NCI-H2107 (cell line): Measurements from ENCODE around the gene NAIF1.
"Not testable (repeated sequence)": the region's sequence is repeated elsewhere in the genome, so short reads cannot be mapped to it uniquely, and the experiment has no call there.

Source experiments
- DNase-seq: peaks from one replicate; lab custom pipeline; 2025; lab: John Stamatoyannopoulos, UW

The NAIF1 gene

DNA sequence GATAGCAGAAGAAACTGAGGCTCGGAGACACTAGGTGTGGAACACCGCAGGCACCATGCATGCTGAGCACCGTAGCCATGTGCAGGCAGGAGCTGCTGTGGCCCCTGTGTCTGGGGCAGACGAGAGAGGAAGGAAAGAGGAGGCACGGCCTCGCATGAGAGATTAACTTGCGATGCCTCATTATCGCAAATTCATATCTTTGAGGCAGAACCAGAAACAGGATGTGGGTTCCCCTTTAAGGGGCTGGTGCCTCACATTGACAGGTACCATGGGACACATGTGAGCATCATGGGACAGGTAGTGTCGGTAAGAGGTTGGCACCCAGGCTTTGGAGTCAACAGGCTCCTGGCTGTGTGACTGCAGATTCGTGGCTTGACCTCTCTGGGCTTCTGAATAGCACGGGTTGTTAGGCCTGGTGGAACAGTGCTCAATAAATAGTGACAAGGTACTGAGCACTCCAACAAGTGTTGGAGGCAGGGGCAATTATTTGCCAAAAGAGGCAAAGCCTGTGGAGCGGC lies 40.8 kb downstream of the NAIF1 start:
- DNase-seq = no peak

DNA sequence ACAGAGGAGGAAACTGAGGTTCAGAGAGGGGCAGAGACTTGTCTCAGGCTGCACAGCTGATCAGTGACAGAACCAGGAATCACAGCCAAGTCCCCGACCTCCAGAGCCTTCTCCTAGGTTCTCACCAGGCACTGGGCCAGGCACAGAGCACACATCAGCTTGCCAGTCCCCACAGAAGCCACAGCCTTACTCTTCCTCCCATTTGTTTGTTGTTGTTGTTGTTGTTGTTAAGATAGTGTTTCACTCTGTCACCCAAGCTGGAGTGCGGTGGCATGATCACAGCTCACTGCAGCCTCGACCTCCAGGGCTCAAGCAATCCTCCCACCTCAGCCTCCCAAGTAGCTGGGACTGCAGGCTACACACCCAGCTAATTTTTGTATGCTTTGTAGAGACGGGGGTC lies 41.4 kb downstream of the NAIF1 start:
- DNase-seq = no peak

DNA sequence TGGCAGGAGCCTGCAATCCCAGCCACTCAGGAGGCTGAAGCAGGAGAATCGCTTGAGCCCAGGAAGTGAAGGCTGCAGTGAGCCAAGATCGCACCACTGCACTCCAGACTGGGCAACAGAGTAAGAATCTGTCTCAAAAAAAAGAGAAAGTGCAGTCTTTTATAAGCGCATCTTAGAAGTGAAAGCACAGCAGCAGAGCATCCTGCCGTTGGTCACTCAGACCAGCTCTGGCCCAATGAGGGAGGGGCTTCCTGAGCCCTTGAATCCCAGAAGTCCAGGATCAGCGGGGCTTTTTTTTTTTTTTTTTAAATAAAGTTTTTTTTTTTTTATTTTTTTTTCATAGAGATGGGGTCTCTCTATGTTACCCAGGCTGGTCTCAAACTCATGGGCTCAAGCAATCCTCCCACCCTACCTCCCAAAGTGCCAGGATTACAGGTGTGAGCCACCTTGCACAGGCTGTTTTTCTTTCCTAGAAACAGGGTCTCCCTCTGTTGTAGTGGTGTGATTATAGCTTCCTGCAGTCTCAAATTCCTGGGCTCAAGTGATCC lies 42.3 kb downstream of the NAIF1 start:
- no peak for DNase-seq

GRCh38 chr9:128023671-128024070 lies 43.4 kb downstream of the NAIF1 start:
- DNase-seq = not testable (repeated sequence)

- DNase-seq = no peak
These were observed 44.2 kb downstream of the NAIF1 start for GRCh38 chr9:128022886-128023285.

- no peak for DNase-seq
These were observed 46.0 kb downstream of the NAIF1 start for GRCh38 chr9:128021098-128021497.

GRCh38 chr9:128020692-128021091 lies 46.4 kb downstream of the NAIF1 start:
- DNase-seq = no peak

DNA sequence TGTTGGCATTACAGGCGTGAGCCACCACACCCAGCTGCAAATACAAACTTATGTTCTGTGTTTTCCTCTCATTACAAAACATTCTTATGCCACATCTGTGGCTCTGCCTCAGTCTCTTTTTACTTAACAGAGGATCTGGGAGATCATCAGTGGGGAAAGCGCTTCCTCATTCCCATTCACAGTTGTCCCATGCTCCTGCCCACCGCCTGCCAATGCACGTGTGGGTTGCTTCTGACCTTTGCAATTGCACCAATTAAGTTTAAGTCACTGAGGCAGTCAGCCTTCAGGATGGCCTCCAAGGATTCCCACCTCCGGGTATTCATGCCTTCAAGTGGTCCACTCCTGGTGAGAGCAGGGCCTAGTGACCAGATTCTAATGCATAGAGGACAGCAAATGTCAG lies 51.4 kb downstream of the NAIF1 start:
- DNase-seq = no peak
